ENCODE data around the gene ANKRD62. TPM values are rescaled to one million over a fixed set of nuclear protein-coding genes. Genes with fewer than 3 reads are reported as not detected.
"Not testable (repeated sequence)": the region's sequence is repeated elsewhere in the genome, so short reads cannot be mapped to it uniquely, and the experiment has no call there.

Gene ANKRD62
- total RNA-seq, 2 donors from 2014 or later = not detected

GRCh38 chr18:12059334-12060181 is 34.1 kb upstream of the ANKRD62 start:
- H3K27me3 Mint-ChIP-seq = no peaks in the 10 kb centered on the region
- H3K4me1 Mint-ChIP-seq (ENCODE audit: low read depth in 2 of 2) = no peaks in the 10 kb centered on the region
- H3K4me3 Mint-ChIP-seq = no peak overlapping the region
- H3K36me3 Mint-ChIP-seq = no peaks in the 10 kb centered on the region
- H3K9me3 Mint-ChIP-seq = no peaks in the 10 kb centered on the region
- no peak overlapping the region for H3K27ac Mint-ChIP-seq
- ATAC-seq (peak in 1 of 2 donors; percentile 17), DNase-seq (ENCODE audit: low spot score) (no peak)

- H3K36me3 Mint-ChIP-seq = no peaks in the 10 kb centered on the region
- no peaks in the 10 kb centered on the region for H3K9me3 Mint-ChIP-seq
- no peaks in the 10 kb centered on the region for H3K4me1 Mint-ChIP-seq (ENCODE audit: low read depth in 2 of 2)
- no peak overlapping the region for H3K27ac Mint-ChIP-seq
- no peaks in the 10 kb centered on the region for H3K27me3 Mint-ChIP-seq
- ATAC-seq (peak in 1 of 2 donors; percentile 11), DNase-seq (ENCODE audit: low spot score) (no peak)
- H3K4me3 Mint-ChIP-seq = no peak overlapping the region
Measured at GRCh38 chr18:12060182-12060870, 33.3 kb upstream of the ANKRD62 start.

GRCh38 chr18:12061685-12062084 is 32.0 kb upstream of the ANKRD62 start:
- Mint-ChIP-seq H3K9me3 (no peaks in the 10 kb centered on the region), H3K36me3 (no peaks in the 10 kb centered on the region), H3K27ac (no peak overlapping the region)

DNA sequence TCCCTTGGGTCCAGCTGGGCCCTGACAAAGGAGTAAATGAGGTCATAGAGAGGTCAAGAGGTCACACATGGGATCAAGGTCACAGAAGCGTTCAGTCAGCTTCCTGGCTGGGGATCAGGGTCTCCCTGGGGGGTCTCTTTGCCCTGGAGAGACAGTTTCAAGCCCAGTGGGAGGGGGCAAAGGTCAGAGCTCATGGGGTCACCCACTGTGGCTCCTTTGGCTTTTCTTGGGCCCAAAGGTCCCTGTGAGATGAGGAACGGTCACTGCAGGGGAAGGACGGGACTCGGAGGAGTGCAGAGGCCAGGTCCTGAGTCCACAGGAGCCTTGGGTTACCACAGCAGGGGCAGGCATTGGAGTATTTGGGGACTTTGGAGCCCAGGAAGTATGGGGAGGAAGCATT is 30.7 kb upstream of the ANKRD62 start:
- Mint-ChIP-seq H3K27me3 (no peaks in the 10 kb centered on the region), H3K4me1 (ENCODE audit: low read depth in 2 of 2) (no peaks in the 10 kb centered on the region)

More at GRCh38 chr18:12061685-12062084, 32.0 kb upstream of the ANKRD62 start:
- H3K4me1 Mint-ChIP-seq (ENCODE audit: low read depth in 2 of 2) = no peaks in the 10 kb centered on the region
- H3K27me3 Mint-ChIP-seq = no peaks in the 10 kb centered on the region
- DNase-seq (ENCODE audit: low spot score) (no peak), ATAC-seq (no peak)
- H3K4me3 Mint-ChIP-seq = no peak overlapping the region

DNA sequence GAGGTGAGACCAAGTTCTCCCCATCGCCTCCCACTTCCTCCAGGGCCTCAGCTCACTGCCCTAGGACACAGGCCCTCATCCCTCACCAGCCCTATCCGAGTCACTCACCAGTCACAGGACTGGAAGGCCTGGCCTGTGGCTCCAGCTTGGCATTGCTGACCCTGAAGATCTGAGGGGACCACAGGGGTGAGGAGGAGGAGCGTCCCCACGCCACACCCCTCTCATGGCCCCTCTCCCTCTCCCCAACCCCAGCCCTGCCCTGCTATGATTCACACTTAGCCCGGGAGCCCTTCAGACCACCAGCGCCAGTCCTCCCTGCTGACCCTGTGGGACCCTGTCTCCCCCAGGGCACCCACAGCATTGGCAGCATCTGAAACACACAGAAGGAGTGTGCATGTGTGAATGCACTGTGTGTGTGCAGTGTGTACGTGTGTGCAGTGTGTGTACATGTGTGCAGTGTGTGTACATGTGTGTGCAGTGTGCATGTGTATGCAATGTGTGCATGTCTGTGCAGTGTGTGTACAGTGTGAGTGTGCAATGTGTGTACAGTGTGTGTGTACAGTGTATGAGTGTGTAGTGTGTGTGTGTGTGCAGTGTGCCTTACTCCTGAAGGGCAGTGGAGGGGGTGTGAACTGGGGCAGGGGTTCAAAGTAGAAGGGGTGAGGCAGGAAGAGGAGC is 29.4 kb upstream of the ANKRD62 start:
- ATAC-seq = peak; percentile 18 to 49
- no peak for DNase-seq (ENCODE audit: low spot score)
- no peak overlapping the region for H3K4me3 Mint-ChIP-seq
- no peaks in the 10 kb centered on the region for H3K4me1 Mint-ChIP-seq (ENCODE audit: low read depth in 2 of 2)
- peaks cover 0 to 8% of the 10 kb centered on the region in 2 donors for H3K27me3 Mint-ChIP-seq
- no peaks in the 10 kb centered on the region for H3K9me3 Mint-ChIP-seq
- H3K36me3 Mint-ChIP-seq = no peaks in the 10 kb centered on the region
- H3K27ac Mint-ChIP-seq = no peak overlapping the region

More for the DNA sequence above, 30.7 kb upstream of the ANKRD62 start:
- ATAC-seq = no peak
- H3K9me3 Mint-ChIP-seq = no peaks in the 10 kb centered on the region
- DNase-seq (ENCODE audit: low spot score) = no peak
- no peak overlapping the region for H3K4me3 Mint-ChIP-seq
- H3K36me3 Mint-ChIP-seq = no peaks in the 10 kb centered on the region
- no peak overlapping the region for H3K27ac Mint-ChIP-seq

GRCh38 chr18:12065397-12065796 is 28.2 kb upstream of the ANKRD62 start:
- Mint-ChIP-seq H3K4me3 (no peak overlapping the region), H3K36me3 (no peaks in the 10 kb centered on the region), H3K27me3 (peaks cover 0 to 8% of the 10 kb centered on the region in 2 donors), H3K9me3 (no peaks in the 10 kb centered on the region), H3K4me1 (ENCODE audit: low read depth in 2 of 2) (no peaks in the 10 kb centered on the region), H3K27ac (no peak overlapping the region)
- ATAC-seq (no peak), DNase-seq (ENCODE audit: low spot score) (no peak)

- H3K4me3 Mint-ChIP-seq = no peak overlapping the region
- H3K27ac Mint-ChIP-seq = no peak overlapping the region
- no peaks in the 10 kb centered on the region for H3K36me3 Mint-ChIP-seq
- peaks cover 0 to 8% of the 10 kb centered on the region in 2 donors for H3K27me3 Mint-ChIP-seq
- ATAC-seq (peak in 1 of 2 donors; percentile 43), DNase-seq (ENCODE audit: low spot score) (no peak)
- no peaks in the 10 kb centered on the region for H3K9me3 Mint-ChIP-seq
- H3K4me1 Mint-ChIP-seq (ENCODE audit: low read depth in 2 of 2) = no peaks in the 10 kb centered on the region
Measured at GRCh38 chr18:12066910-12067511, 26.6 kb upstream of the ANKRD62 start.

- no peaks in the 10 kb centered on the region for H3K9me3 Mint-ChIP-seq
- H3K27ac Mint-ChIP-seq = no peak overlapping the region
- H3K4me3 Mint-ChIP-seq = no peak overlapping the region
- H3K4me1 Mint-ChIP-seq (ENCODE audit: low read depth in 2 of 2) = no peaks in the 10 kb centered on the region
- H3K36me3 Mint-ChIP-seq = no peaks in the 10 kb centered on the region
- DNase-seq (ENCODE audit: low spot score) = no peak
- H3K27me3 Mint-ChIP-seq = peaks cover 0 to 8% of the 10 kb centered on the region in 2 donors
- ATAC-seq = no peak
Measured at GRCh38 chr18:12067671-12068070, 26.0 kb upstream of the ANKRD62 start.

DNA sequence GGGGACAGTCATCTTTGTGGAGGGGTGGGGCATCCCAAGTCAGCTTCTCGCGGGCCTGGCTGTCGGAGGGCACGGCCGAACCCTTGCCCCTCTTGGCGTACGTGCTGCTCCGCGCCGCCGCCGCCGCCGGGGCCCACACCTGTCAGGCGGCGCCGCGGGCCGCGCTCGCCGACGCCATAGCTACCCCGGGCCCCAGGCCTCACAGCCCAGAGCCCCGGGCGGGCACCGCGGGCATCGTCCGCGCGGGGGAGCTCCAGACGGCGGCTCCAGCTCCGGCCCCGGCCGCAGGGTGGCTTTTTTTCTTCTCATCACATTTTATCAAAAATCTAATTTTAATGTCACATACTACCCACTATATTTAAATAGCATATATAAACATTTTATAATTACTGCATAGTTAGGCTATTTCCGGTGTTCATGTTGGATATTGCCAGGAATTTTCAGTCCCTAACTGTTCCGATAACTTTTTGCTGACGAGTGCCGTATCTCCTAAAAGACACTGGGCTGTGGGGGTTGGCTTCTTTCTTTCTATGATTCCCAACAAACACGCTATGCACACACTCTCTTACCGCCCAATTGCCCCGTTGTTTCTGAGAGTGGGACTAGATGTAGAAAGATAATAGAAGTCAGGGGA is 25.2 kb upstream of the ANKRD62 start:
- not testable (repeated sequence) for H3K27ac Mint-ChIP-seq; DNase-seq (ENCODE audit: low spot score); H3K36me3 Mint-ChIP-seq; ATAC-seq; H3K4me3 Mint-ChIP-seq; H3K9me3 Mint-ChIP-seq; H3K27me3 Mint-ChIP-seq; H3K4me1 Mint-ChIP-seq (ENCODE audit: low read depth in 2 of 2)

- Mint-ChIP-seq H3K9me3 (no peaks in the 10 kb centered on the region), H3K27ac (no peak overlapping the region), H3K27me3 (peaks cover 4 to 8% of the 10 kb centered on the region in 2 donors), H3K36me3 (no peaks in the 10 kb centered on the region), H3K4me1 (ENCODE audit: low read depth in 2 of 2) (no peaks in the 10 kb centered on the region), H3K4me3 (no peak overlapping the region)
- no peak for DNase-seq (ENCODE audit: low spot score)
- ATAC-seq = no peak
Measured at GRCh38 chr18:12068950-12069320, 24.7 kb upstream of the ANKRD62 start.

GRCh38 chr18:12071066-12071465 is 22.6 kb upstream of the ANKRD62 start:
- not testable (repeated sequence) for H3K4me3 Mint-ChIP-seq; H3K4me1 Mint-ChIP-seq (ENCODE audit: low read depth in 2 of 2); DNase-seq (ENCODE audit: low spot score); ATAC-seq; H3K36me3 Mint-ChIP-seq; H3K9me3 Mint-ChIP-seq; H3K27ac Mint-ChIP-seq
- H3K27me3 Mint-ChIP-seq = peaks cover 12 to 23% of the 10 kb centered on the region in 2 donors

DNA sequence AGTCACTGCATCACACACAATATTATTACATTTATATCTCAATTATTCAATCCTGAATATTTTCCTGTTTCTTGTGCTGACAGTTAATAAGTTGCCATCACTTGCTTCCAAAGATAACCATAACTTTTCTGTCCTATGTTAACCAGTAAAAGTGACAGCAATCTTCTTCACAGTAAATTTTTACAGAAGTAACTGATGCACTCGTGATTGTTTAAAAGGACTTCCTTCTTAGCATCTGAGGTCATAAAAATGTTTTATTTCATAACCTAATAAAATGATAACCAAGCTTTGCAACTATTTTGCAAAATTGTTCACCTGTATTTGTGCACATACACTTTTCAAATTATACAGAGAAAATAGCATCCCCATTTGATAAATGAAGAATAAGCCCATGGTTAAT is 20.6 kb upstream of the ANKRD62 start:
- no peaks in the 10 kb centered on the region for H3K36me3 Mint-ChIP-seq
- ATAC-seq = no peak
- no peak for DNase-seq (ENCODE audit: low spot score)
- no peak overlapping the region for H3K27ac Mint-ChIP-seq
- no peak overlapping the region for H3K4me3 Mint-ChIP-seq
- H3K4me1 Mint-ChIP-seq (ENCODE audit: low read depth in 2 of 2) = no peaks in the 10 kb centered on the region
- H3K9me3 Mint-ChIP-seq = no peaks in the 10 kb centered on the region
- H3K27me3 Mint-ChIP-seq = peaks cover 15 to 23% of the 10 kb centered on the region in 2 donors

DNA sequence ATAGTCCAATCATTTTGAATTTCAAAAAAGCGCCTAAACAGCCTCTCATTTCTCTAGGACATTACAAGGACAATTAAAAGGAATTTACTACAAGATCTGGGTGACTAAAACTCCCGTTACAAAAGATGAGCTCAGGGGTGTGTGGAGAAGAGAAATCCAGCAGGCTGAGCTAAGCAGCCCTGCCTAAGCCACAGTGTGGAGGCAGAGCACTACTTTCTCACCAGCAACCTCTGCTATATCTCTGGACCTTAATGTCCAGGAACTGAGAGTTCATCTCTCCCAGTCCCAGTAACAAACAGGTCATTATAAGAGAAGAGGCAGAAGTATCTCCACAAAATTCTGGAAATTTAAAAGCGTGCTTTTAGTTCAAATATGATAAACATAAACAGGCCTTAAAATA is 18.9 kb upstream of the ANKRD62 start:
- H3K27ac Mint-ChIP-seq = no peak overlapping the region
- DNase-seq (ENCODE audit: low spot score) (no peak), ATAC-seq (no peak)
- H3K27me3 Mint-ChIP-seq = peaks cover 15% of the 10 kb centered on the region in 2 donors
- H3K4me1 Mint-ChIP-seq (ENCODE audit: low read depth in 2 of 2) = no peaks in the 10 kb centered on the region
- H3K9me3 Mint-ChIP-seq = no peaks in the 10 kb centered on the region
- no peaks in the 10 kb centered on the region for H3K36me3 Mint-ChIP-seq
- no peak overlapping the region for H3K4me3 Mint-ChIP-seq

Data from natural killer cell treated with Interleukin-12 subunit alpha and Interleukin-12 subunit beta and Interleukin-15 and Interleukin-18, amount 100 ng/mL, for 72 hours (primary cell).